ENCODE results near the gene SIK2.

DNA sequence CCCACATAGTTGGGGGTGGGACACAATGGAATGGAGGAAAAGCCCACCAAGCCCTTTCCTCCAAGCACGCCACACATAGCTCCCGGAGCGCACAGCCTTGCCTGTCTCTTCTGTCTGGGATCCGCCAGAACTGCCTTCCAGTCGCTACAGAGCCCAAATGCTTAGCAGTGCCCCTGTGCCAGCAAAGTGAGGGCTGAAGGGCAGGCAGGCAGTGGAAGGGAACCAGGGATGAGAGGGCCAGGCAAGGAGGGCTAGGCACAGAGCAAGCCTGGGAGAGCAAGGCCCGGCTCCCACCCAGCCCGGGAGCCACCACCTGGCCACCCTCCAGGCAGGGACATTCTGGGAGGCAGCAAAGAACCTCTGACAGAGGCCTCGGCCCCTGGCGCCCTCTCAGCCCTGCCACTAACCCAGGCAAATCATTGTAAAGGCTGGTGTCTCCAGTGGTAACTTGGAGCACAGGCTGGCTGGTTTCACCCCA is 131.4 kb downstream of the SIK2 start:
- TF ChIP-seq EZH2 (IDR thresholded peaks at IDR 0.05; ENCODE audit: borderline replicate concordance, insufficient read depth, low read length, poor library complexity, severe bottlenecking) (no peak), TAF1 (IDR thresholded peaks at IDR 0.05; ENCODE audit: low read depth) (no peak), CTCF (IDR thresholded peaks at IDR 0.05; ENCODE audit: poor library complexity, severe bottlenecking) (no peak), MXI1 (conservative IDR thresholded peaks at IDR 0.05; ENCODE audit: poor library complexity, severe bottlenecking) (no peak), EP300 (conservative IDR thresholded peaks at IDR 0.05; ENCODE audit: poor library complexity, severe bottlenecking) (no peak)
- TF ChIP-seq, protein P1, sequence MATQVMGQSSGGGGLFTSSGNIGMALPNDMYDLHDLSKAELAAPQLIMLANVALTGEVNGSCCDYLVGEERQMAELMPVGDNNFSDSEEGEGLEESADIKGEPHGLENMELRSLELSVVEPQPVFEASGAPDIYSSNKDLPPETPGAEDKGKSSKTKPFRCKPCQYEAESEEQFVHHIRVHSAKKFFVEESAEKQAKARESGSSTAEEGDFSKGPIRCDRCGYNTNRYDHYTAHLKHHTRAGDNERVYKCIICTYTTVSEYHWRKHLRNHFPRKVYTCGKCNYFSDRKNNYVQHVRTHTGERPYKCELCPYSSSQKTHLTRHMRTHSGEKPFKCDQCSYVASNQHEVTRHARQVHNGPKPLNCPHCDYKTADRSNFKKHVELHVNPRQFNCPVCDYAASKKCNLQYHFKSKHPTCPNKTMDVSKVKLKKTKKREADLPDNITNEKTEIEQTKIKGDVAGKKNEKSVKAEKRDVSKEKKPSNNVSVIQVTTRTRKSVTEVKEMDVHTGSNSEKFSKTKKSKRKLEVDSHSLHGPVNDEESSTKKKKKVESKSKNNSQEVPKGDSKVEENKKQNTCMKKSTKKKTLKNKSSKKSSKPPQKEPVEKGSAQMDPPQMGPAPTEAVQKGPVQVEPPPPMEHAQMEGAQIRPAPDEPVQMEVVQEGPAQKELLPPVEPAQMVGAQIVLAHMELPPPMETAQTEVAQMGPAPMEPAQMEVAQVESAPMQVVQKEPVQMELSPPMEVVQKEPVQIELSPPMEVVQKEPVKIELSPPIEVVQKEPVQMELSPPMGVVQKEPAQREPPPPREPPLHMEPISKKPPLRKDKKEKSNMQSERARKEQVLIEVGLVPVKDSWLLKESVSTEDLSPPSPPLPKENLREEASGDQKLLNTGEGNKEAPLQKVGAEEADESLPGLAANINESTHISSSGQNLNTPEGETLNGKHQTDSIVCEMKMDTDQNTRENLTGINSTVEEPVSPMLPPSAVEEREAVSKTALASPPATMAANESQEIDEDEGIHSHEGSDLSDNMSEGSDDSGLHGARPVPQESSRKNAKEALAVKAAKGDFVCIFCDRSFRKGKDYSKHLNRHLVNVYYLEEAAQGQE (IDR thresholded peaks at IDR 0.05; ENCODE audit: borderline replicate concordance): no peak

Data from neural cell (in vitro differentiated cells).